Right lobe of liver (tissue), 4 donors: Measurements from ENCODE around the gene CDH12.

Source experiments
- CTCF ChIP-seq, 4 donors: fragments of 200-600 bp in 3 of 4; fragments of 450-650 bp in 1 of 4; IDR thresholded peaks; one replicate each; pipeline versions ENCODE4 v1.5.1 to v1.8.0; 2016 to 2022; ENCODE audit warnings: antibody characterized with exemption in 4 of 4, mild to moderate bottlenecking in 2 of 4
- POLR2A ChIP-seq: fragments of 450-650 bp; IDR thresholded peaks from one replicate; pipeline ENCODE4 v1.6.1; 2017; ENCODE audit warnings: antibody characterized with exemption, mild to moderate bottlenecking
- donor health status: DM: no; HTN: no; CAD: no.
- donor health status: DM: no; HTN: no; CAD: no.
- donor health status: DM: no; HTN: yes; CAD: no.

GRCh38 chr5:21806943-21807342 lies 1046.2 kb downstream of the CDH12 start:
- TF ChIP-seq CTCF (IDR thresholded peaks at IDR 0.05) = no peak
- TF ChIP-seq POLR2A = no peak
